ENCODE measurements around the gene CBX2.

DNA sequence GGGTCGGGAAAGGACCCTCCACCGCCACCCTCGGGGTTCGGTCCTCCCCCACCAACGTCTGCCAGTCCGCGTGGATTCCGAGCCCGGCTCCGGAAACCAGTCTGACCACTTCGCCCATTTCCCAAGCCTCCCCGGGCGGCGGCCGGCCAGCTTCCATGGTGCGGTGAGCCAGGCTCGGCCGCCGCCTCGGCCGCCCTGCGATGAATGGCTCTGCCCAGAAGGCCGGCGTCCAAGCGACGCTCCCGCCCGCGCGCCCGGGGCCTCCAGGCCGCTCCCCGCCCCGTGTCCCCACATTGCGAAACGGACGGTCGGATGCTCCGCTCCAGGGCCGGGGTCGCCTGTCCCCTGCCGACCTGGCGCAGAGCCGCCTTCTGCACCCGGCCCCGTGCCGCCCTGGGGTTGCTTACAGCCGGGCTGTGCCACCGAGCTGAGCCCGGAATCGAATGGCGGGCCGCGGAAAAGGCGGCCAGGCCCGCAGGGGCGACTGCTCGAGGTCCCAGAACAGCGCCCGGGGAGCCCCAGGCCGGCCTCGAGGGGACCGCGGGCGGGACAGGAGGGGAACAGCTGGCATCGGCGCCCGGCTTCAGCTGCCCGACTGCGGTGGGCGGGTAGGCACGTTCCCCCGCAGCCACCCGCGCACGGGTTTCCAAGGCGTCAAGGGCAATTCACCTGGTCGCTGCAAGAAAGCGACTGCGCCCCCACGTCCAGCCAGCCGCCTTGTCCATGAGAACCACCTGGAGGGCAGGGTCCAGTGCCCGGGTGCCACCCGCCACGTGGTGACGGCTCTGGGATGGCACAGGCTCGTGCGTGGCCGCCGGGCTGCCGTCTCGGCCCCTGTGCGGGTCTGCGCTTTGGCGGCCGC, 37.3 kb downstream of the CBX2 start:
- TF ChIP-seq, protein P1, sequence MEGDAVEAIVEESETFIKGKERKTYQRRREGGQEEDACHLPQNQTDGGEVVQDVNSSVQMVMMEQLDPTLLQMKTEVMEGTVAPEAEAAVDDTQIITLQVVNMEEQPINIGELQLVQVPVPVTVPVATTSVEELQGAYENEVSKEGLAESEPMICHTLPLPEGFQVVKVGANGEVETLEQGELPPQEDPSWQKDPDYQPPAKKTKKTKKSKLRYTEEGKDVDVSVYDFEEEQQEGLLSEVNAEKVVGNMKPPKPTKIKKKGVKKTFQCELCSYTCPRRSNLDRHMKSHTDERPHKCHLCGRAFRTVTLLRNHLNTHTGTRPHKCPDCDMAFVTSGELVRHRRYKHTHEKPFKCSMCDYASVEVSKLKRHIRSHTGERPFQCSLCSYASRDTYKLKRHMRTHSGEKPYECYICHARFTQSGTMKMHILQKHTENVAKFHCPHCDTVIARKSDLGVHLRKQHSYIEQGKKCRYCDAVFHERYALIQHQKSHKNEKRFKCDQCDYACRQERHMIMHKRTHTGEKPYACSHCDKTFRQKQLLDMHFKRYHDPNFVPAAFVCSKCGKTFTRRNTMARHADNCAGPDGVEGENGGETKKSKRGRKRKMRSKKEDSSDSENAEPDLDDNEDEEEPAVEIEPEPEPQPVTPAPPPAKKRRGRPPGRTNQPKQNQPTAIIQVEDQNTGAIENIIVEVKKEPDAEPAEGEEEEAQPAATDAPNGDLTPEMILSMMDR (IDR thresholded peaks at IDR 0.05; ENCODE audit: borderline replicate concordance, extremely low read depth, low read length, poor library complexity, severe bottlenecking), result no peak
- no peak for TF ChIP-seq EZH2 (IDR thresholded peaks at IDR 0.05; ENCODE audit: borderline replicate concordance, low read depth, low read length, severe bottlenecking)

All from DND-41 (cell line).